ENCODE measurements around the gene POLA1.

Gene POLA1

DNA sequence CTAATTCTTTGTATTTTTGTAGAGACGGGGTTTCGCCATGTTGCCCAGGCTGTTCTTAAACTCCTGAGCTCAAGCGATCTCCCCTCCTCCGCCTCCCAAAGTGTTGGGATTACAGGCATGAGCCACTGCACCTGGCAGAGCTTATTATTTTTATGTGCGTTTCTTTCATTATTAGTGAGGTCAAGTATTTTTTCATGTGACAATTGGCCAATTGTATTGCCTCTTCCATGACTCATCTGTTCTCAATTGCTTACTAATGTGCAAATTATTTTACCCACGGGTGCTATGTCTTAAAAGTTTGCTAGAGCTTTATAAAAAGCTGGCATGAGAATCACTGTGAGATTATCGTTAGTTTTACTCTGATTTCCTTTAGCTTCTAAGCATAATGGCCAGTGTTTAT lies 335.0 kb downstream of the POLA1 start:
- DNase-seq (ENCODE audit: low spot score): no peak

DNA sequence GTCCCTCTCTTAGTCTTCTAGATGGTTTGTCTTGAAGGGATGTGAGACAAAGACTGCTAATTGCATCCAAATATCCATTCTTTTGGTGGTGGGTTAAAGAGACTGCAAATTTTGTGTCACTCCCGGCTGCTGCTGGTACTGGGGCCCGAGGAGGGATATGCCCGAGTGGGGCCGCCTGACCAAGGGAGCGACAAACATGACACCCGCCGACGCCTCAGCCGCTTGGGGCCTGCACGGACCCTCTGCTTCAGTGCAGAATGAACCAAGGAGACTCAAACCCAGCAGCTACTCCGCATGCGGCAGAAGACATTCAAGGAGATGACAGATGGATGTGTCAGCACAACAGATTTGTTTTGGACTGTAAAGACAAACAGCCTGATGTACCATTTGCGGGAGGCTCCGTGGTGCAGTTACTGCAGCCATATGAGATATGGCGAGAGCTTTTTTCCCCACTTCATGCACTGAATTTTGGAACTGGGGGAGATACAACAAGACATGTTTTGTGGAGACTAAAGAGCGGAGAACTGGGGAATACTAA lies 335.6 kb downstream of the POLA1 start:
- DNase-seq (ENCODE audit: low spot score): no peak

DNA sequence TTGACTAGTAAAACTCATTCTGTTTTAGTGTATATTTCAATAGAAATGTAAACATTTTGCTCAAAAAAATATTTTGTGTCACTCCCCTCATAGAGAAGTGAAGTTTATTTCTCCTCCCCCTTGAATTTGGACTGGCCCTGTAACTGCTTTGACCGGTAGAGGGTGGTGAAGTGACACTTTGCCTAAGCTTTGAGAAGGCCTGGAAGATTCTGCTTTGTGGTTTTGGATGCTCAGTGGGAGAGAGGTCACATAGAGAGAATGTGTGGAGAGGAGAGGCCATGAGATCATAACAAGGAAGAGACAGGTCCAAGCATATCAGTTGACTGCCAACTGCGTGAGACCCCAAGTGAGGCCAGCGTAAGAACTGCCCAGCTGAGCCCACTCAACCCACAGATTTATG lies 341.2 kb downstream of the POLA1 start:
- no peak for DNase-seq (ENCODE audit: low spot score)

DNA sequence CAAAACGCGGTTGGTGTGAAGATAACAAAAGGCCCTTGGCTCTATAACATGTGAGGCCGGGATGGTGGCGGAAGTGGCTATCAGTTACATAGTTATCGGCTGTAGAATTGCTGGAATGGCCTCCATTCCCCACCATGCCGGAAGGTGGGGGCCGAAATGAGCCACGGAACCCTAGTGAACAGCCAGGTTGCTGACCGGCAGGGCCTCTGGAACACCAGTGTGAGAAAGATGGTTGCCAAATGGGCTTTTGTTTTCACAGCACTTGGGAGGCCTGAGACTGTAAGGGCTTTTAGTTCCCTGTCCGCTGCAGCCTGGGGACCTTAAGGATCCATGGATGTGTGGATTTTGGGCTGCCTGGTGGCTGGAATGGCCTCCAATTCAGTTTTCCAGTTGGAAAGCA lies 345.3 kb downstream of the POLA1 start:
- no peak for DNase-seq (ENCODE audit: low spot score)

DNA sequence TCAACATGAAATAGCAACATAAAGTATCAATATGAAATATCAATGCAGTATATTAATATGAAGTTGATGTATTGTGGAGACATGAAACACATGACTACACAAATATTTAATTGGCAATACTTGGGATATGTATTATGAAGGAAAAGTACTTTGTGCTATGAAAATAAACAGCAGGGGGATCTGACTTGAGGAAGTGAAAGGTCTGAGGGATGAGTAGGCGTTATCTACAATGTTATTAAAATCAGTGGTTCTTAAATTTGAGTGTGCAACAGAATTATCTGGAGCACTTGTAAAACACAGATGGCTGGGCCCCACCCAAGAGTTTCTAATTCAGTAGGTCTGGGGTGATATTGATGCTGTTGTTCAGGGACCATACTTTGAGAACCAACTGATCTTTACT lies 349.5 kb downstream of the POLA1 start:
- no peak for DNase-seq (ENCODE audit: low spot score)
